GM12873 (cell line): ENCODE measurements around the gene JAGN1.

Experiments used
- TF ChIP-seq, protein P1 (sequence below): IDR thresholded peaks from 2 replicates; pipeline ENCODE4 v1.5.1; 2012; ENCODE audit warnings: low read depth, mild to moderate bottlenecking, moderate library complexity, low read length, control low read depth; ENCODE audit not compliant: insufficient read depth; ENCODE audit errors: missing control alignments

The JAGN1 gene

GRCh38 chr3:9912294-9912935 lies 22.0 kb downstream of the JAGN1 start:
- TF ChIP-seq, protein P1, sequence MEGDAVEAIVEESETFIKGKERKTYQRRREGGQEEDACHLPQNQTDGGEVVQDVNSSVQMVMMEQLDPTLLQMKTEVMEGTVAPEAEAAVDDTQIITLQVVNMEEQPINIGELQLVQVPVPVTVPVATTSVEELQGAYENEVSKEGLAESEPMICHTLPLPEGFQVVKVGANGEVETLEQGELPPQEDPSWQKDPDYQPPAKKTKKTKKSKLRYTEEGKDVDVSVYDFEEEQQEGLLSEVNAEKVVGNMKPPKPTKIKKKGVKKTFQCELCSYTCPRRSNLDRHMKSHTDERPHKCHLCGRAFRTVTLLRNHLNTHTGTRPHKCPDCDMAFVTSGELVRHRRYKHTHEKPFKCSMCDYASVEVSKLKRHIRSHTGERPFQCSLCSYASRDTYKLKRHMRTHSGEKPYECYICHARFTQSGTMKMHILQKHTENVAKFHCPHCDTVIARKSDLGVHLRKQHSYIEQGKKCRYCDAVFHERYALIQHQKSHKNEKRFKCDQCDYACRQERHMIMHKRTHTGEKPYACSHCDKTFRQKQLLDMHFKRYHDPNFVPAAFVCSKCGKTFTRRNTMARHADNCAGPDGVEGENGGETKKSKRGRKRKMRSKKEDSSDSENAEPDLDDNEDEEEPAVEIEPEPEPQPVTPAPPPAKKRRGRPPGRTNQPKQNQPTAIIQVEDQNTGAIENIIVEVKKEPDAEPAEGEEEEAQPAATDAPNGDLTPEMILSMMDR = no peak

GRCh38 chr3:9913601-9914000 lies 23.2 kb downstream of the JAGN1 start:
- TF ChIP-seq, protein P1 = no peak

GRCh38 chr3:9914011-9914410 lies 23.6 kb downstream of the JAGN1 start:
- TF ChIP-seq, protein P1 = no peak

DNA sequence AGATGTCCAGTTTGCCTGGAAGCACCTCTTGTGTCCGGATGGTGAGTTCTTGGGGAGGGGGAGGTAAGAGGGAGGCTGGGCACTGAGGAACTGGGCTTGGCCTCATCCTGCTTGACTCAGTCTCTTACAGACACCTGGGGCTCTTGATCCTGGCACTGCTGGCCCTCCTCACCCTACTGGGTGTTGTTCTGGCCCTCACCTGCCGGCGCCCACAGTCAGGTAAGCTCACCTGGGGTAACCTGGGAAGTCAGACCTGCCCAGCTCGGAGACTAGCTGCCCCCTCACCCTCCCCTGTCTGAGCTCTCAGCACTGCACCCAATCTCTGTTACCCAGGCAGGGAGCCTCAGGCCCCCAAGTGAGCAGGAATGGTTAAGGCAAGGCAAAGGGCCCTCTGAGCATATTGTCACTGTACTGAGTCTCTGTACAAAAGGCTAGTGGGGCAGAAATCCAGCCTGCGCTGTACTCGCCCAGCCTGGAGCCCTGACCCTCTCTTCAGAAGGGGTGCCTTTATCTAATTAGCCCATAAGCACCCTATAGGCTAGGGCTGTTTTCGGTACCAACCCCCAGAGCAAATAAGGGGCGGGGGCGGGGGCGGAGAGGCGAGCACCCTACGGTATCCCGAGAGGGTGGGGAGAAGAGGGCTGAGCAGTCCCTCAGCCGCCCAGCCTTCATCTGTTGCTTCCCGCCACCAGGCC lies 24.3 kb downstream of the JAGN1 start:
- TF ChIP-seq, protein P1 = no peak

DNA sequence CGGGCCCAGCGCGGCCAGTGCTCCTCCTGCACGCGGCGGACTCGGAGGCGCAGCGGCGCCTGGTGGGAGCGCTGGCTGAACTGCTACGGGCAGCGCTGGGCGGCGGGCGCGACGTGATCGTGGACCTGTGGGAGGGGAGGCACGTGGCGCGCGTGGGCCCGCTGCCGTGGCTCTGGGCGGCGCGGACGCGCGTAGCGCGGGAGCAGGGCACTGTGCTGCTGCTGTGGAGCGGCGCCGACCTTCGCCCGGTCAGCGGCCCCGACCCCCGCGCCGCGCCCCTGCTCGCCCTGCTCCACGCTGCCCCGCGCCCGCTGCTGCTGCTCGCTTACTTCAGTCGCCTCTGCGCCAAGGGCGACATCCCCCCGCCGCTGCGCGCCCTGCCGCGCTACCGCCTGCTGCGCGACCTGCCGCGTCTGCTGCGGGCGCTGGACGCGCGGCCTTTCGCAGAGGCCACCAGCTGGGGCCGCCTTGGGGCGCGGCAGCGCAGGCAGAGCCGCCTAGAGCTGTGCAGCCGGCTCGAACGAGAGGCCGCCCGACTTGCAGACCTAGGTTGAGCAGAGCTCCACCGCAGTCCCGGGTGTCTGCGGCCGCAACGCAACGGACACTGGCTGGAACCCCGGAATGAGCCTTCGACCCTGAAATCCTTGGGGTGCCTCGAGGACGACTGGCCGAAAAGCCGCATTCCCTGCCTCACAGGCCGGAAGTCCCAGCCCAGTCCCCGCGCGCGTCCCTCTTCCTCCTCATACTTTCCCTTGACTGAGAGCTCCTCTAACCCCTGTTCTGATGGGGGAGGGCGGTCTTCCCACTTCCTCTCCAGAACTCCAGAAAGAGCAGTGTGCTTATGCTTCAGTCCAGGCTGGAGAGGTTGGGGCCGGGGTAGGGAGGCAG lies 25.1 kb downstream of the JAGN1 start:
- TF ChIP-seq, protein P1 = no peak

GRCh38 chr3:9916346-9916733 lies 25.9 kb downstream of the JAGN1 start:
- TF ChIP-seq, protein P1 = no peak
